Measurements from ENCODE around the gene DCXR. TPM values are rescaled to one million over a fixed set of nuclear protein-coding genes. Genes with fewer than 3 reads are reported as not detected.

DCXR gene
- total RNA-seq, 1 experiment from 2014 or later: 140 TPM

DNA sequence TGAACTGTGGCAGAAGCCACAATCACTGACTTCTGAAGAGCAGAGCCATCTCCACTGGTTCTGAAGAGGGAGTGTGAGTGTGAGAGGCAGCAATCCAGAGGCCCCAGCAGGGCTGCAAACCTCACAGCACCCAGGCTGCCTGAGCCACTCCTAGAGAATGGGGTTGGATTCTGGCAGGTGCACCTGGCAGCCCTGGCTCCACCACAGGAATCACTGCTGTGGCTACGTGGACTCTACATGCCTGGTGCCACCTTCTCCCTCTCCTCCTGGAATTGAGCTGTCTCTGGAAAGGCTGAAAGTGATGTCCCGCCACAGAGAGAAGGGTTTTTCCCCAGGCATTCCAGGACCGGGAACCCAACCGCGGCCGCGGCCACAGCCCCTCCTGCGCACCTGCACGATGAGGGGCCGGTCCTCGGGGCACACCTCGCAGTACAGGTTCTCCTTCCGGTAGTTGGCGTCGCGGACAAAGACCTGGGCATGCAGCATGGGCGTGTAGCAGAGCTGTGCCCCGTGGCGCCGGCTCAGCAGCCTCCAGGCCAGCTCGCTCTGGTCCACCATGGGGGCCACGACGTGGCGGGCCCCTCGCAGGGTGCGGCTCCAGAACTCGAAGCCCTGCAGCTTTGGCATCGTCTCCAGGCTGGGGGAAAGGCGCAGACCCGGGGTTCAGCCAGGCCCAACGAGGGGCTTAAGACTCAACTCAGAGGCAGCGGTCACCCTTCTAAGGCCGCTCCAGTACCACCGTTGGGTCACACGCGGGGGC is 27.1 kb upstream of the DCXR start:
- Histone ChIP-seq H3K4me3 (ENCODE audit: low read depth, low read length, poor library complexity, severe bottlenecking) (peak overlapping the region; percentile 85), H3K9me3 (ENCODE audit: low read depth, low read length, poor library complexity, severe bottlenecking) (no peaks in the 10 kb centered on the region), H3K27ac (ENCODE audit: low read depth, low read length, poor library complexity, severe bottlenecking) (peak overlapping the region; percentile 81), H3K27me3 (replicated peaks; ENCODE audit: insufficient read depth, low read depth, low read length, poor library complexity) (no peaks in the 10 kb centered on the region), H3K36me3 (ENCODE audit: insufficient read depth, low read length, poor library complexity, severe bottlenecking) (peaks cover 38% of the 10 kb centered on the region), H3K4me1 (ENCODE audit: insufficient read depth, low read length, poor library complexity, severe bottlenecking) (peaks cover 6% of the 10 kb centered on the region)
- intact Hi-C loops (cut with micrococcal nuclease; ENCODE audit: unreplicated experiment): no loop called here
- TF ChIP-seq, protein P1, sequence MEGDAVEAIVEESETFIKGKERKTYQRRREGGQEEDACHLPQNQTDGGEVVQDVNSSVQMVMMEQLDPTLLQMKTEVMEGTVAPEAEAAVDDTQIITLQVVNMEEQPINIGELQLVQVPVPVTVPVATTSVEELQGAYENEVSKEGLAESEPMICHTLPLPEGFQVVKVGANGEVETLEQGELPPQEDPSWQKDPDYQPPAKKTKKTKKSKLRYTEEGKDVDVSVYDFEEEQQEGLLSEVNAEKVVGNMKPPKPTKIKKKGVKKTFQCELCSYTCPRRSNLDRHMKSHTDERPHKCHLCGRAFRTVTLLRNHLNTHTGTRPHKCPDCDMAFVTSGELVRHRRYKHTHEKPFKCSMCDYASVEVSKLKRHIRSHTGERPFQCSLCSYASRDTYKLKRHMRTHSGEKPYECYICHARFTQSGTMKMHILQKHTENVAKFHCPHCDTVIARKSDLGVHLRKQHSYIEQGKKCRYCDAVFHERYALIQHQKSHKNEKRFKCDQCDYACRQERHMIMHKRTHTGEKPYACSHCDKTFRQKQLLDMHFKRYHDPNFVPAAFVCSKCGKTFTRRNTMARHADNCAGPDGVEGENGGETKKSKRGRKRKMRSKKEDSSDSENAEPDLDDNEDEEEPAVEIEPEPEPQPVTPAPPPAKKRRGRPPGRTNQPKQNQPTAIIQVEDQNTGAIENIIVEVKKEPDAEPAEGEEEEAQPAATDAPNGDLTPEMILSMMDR (conservative IDR thresholded peaks at IDR 0.05; ENCODE audit: low read depth, low read length): no peak
- TF ChIP-seq EZH2 (IDR thresholded peaks at IDR 0.05; ENCODE audit: borderline replicate concordance, low read depth, low read length, poor library complexity, severe bottlenecking): no peak
- ChIA-PET POLR2A (ENCODE audit: low non-redundant PET) (no interaction called here), CTCF (no interaction called here)
- BruUV-seq (replicated peaks): TSS peak; percentile 53
- no peak for DNase-seq (ENCODE audit: low spot score)

- no peak for DNase-seq (ENCODE audit: low spot score)
- ChIA-PET POLR2A (ENCODE audit: low non-redundant PET) (no interaction called here), CTCF (no interaction called here)
- intact Hi-C loops (cut with micrococcal nuclease; ENCODE audit: unreplicated experiment): no loop called here
- peak overlapping the region; percentile 85 for H3K4me3 ChIP-seq (ENCODE audit: low read depth, low read length, poor library complexity, severe bottlenecking)
- BruUV-seq (replicated peaks): no TSS peak
- TF ChIP-seq EZH2 (IDR thresholded peaks at IDR 0.05; ENCODE audit: borderline replicate concordance, low read depth, low read length, poor library complexity, severe bottlenecking): no peak
- TF ChIP-seq, protein P1 (conservative IDR thresholded peaks at IDR 0.05; ENCODE audit: low read depth, low read length): no peak
- peaks cover 44% of the 10 kb centered on the region for H3K36me3 ChIP-seq (ENCODE audit: insufficient read depth, low read length, poor library complexity, severe bottlenecking)
- peaks cover 6% of the 10 kb centered on the region for H3K4me1 ChIP-seq (ENCODE audit: insufficient read depth, low read length, poor library complexity, severe bottlenecking)
- no peak overlapping the region for H3K27ac ChIP-seq (ENCODE audit: low read depth, low read length, poor library complexity, severe bottlenecking)
- H3K27me3 ChIP-seq (replicated peaks; ENCODE audit: insufficient read depth, low read depth, low read length, poor library complexity): no peaks in the 10 kb centered on the region
- H3K9me3 ChIP-seq (ENCODE audit: low read depth, low read length, poor library complexity, severe bottlenecking): no peaks in the 10 kb centered on the region
These were observed 26.2 kb upstream of the DCXR start for GRCh38 chr17:82063424-82064415.

GRCh38 chr17:82062984-82063368 is 25.5 kb upstream of the DCXR start:
- Histone ChIP-seq H3K36me3 (ENCODE audit: insufficient read depth, low read length, poor library complexity, severe bottlenecking) (peaks cover 51% of the 10 kb centered on the region), H3K27ac (ENCODE audit: low read depth, low read length, poor library complexity, severe bottlenecking) (no peak overlapping the region), H3K27me3 (replicated peaks; ENCODE audit: insufficient read depth, low read depth, low read length, poor library complexity) (no peaks in the 10 kb centered on the region), H3K9me3 (ENCODE audit: low read depth, low read length, poor library complexity, severe bottlenecking) (no peaks in the 10 kb centered on the region), H3K4me3 (ENCODE audit: low read depth, low read length, poor library complexity, severe bottlenecking) (no peak overlapping the region), H3K4me1 (ENCODE audit: insufficient read depth, low read length, poor library complexity, severe bottlenecking) (peaks cover 6% of the 10 kb centered on the region)
- ChIA-PET CTCF (no interaction called here), POLR2A (ENCODE audit: low non-redundant PET) (no interaction called here)
- BruUV-seq (replicated peaks): no TSS peak
- no peak for DNase-seq (ENCODE audit: low spot score)
- intact Hi-C loops (cut with micrococcal nuclease; ENCODE audit: unreplicated experiment): no loop called here
- TF ChIP-seq, protein P1 (conservative IDR thresholded peaks at IDR 0.05; ENCODE audit: low read depth, low read length): no peak
- no peak for TF ChIP-seq EZH2 (IDR thresholded peaks at IDR 0.05; ENCODE audit: borderline replicate concordance, low read depth, low read length, poor library complexity, severe bottlenecking)

All from A673 (cell line).